Measurements from ENCODE around the gene BAD. TPM values are rescaled to one million over a fixed set of nuclear protein-coding genes. Genes with fewer than 3 reads are reported as not detected.

BAD gene
- total RNA-seq, 4 donors from 2014 or later: 47.1 to 92.5 (median 90.6) TPM

DNA sequence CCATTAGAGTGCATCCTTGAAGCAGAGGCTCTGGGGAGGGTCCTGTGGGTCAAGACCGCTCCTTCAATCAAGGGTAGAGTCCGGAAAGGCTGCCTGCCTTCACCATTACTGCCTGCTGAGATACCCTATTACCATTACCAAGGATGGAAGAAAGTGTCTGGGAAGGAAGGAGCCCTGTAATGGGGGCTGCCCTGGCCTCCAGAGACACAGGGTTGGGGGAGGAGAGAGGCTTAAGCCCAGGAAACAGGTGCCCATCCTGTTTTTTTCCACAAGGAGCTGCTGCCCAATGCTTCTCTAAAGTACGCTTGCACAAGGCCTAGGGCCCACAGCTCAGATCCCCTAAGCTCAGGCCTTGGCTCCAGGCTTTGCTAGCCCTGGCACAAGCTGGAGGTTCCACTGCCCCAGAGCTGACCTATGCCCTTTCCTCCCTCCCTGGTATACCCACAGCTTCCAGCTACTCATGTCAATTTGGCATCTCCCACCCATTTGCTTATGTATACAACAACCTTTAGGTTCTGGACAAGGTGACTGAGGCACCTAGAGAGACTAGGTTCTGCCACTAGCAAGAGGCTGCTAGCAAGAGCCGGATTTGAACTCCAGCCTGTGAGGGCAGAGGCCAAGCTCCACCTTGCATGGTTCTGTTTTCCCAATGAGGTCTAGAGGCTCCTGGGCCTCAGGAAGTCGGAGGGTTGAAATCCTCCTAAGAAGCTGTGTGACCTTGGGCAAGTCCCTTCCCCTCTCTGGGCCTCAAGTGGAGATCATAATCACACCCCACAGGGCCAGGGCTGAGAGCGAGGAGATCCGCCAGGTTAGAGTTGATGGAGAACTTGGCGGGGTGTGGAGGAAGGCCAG, 34.7 kb downstream of the BAD start:
- TF ChIP-seq, protein P1, sequence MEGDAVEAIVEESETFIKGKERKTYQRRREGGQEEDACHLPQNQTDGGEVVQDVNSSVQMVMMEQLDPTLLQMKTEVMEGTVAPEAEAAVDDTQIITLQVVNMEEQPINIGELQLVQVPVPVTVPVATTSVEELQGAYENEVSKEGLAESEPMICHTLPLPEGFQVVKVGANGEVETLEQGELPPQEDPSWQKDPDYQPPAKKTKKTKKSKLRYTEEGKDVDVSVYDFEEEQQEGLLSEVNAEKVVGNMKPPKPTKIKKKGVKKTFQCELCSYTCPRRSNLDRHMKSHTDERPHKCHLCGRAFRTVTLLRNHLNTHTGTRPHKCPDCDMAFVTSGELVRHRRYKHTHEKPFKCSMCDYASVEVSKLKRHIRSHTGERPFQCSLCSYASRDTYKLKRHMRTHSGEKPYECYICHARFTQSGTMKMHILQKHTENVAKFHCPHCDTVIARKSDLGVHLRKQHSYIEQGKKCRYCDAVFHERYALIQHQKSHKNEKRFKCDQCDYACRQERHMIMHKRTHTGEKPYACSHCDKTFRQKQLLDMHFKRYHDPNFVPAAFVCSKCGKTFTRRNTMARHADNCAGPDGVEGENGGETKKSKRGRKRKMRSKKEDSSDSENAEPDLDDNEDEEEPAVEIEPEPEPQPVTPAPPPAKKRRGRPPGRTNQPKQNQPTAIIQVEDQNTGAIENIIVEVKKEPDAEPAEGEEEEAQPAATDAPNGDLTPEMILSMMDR (IDR thresholded peaks at IDR 0.05; ENCODE audit: low read depth): no peak

DNA sequence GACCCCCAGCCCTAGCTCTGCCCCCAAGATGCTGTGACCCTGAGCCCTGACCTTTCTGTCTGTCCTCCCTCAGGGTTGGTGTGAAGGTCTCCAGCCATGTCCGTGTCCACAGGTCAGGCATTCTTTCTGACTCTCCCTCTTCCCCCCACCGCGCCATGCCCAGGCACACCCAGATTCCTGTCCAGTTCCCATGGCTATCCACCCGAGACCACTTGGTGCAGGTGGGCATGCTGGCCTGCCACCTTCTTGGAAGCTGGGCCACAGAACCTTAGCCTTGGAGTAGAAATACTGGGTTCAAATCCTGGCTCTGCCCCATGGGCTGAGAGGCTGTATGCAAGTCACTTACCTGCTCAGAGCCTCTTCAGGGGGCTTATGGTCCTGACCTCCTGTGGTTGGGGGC, 35.4 kb downstream of the BAD start:
- TF ChIP-seq, protein P1 (IDR thresholded peaks at IDR 0.05; ENCODE audit: low read depth): no peak

DNA sequence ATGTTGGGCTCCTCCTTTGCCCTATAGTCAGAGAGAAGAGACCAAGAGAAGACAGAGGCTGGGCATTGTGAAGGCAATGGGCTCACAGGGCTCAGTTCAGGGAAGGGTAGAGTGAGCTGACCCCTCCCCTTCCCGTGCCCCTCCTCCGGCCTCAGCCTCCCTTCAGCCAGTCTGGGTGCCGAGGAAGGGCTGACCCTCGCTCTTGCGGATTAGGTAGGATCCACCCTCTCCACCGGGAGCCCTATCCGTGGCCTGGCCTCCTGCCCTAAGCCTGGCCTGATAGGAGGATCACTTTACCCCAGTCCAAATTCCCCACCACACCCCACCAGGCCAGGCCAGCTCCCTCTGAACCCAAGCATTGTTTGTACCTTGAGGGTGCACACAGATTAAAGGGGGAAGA, 35.9 kb downstream of the BAD start:
- TF ChIP-seq, protein P1 (IDR thresholded peaks at IDR 0.05; ENCODE audit: low read depth): no peak

DNA sequence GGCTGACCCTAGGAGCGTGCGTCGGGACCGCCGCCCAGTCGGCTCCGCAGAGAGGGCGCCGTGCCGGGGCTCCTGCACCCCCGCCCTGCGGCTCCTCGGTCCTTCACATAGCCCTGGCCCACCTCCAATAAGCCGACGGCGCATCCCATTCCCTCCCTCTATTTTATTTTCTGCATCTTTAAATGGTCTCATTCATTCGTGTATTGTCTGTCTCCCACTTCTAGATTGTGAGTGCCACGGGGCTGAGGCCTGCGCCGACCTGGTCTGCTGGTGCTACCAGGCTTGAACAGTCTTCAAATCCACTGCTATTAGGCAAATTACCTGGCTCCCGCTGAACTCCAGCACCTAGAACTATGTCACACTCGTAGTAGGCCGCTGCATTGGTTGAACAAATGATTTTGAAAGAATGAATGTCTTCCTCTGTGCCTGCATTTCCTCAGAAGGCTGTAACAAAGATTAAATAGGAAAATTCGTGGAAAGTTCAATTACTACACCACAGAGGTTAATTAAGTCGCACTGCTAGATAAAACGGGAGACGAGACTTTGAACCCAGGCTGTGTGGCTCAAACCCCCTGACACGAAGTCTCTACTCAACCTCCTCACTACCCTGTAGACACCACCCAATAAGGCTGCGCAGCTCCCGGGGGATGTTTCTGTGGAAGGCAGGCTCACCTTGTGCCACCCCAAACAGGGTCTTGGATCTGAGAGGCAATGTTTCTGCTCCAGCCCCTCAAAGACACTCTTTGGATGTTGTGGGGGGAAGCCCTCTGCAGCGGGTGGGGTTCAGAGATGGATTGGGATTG, 36.5 kb downstream of the BAD start:
- TF ChIP-seq, protein P1 (IDR thresholded peaks at IDR 0.05; ENCODE audit: low read depth): no peak

DNA sequence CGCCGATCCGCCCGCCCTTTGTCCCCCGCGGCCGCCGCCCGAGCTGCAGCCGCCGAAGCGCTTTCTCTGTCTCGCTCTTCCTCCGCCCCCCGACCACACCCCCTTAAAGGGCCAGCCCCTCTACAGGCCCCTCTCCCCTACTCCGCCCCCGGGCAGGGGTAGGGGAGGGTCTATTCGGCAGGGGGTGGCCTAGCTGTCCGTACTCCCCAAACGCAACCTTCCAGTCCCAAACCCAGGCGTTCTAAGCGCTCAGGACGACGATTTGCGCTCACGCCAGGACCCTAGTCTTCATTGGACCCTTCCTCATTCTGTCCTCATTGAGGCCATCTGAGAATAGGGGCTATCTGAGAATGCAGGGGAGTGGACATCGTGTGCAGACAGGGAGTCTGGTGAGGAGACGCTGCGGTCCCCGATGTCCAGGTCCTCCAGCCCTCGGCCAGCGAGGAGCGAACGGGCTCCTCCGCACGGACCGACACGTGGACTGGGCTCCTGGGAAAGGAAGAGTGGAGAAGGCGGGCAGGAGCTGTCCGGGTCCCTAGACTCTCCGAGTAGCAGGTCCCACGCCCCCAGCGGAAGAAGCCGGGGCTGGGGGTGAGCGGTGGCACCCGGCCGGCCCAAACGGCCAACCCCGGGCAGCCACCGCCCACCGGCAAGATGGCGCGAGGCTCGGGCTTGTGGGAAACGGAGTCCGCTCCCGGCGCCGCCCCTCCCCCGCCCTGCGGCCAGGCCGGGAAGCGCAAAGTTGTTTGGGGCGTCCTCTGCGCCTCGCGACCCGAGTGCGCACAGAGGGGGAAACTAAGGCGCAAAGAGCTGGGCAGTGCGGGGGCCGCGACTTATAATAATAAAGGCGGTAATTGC, 37.4 kb downstream of the BAD start, which contains the start of gene PPP1R14B:
Gene PPP1R14B, minus strand, starts transcription at position 73 of the 858 bp plus-strand sequence. CDS start 270 bp downstream, outside the sequence.
- TF ChIP-seq, protein P1 (IDR thresholded peaks at IDR 0.05; ENCODE audit: low read depth): no peak

DNA sequence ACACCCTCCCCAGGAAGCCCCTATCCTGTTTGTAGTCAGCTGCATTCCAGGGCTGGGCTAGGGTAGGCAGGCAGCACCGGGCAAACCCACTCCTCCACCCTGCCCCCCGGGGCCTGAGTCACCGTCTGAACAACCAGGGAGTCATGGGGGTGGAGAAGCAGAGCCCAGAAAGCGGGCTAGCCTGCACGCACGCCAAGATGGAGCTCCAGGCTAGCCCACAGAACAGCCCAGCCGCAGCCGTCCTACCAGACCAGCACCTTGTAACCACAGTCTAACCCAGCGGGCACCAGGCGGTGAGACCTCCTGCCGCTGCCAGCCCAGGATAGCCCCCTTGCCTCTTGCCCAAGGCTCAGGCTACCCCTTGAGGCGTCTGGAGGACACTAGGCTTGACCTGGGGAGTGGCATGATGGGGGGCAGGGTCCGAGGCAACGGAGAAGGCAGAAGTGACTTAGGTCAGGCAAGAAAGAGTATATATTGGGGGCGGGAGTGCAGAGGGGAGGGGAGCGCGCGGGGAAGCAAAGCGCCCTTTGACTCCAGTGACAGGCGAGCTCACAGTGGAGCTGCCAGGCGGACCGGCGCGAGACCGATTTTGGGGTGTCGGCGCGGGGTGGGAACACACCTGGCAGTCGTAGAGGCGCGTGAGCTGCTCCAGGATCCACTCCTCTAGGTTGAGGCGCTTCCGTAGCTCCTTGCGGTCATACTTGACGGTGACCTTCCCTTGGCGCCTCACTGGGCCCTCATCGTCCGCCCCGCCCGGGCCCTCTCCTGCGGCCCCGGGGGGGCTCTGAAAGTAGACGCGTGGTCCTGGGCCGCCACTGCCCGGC, 38.5 kb downstream of the BAD start:
- TF ChIP-seq, protein P1 (IDR thresholded peaks at IDR 0.05; ENCODE audit: low read depth): no peak
